ENCODE data around the gene FMNL1.

GRCh38 chr17:45251931-45252330 lies 30.2 kb downstream of the FMNL1 start:
- TF ChIP-seq POLR2AphosphoS5 (IDR thresholded peaks at IDR 0.05; ENCODE audit: low read depth, low read length) (no peak), TCF7L2 (IDR thresholded peaks at IDR 0.05; ENCODE audit: low read depth, low read length) (no peak), SIN3A (IDR thresholded peaks at IDR 0.05; ENCODE audit: borderline replicate concordance, insufficient read depth, low read depth, low read length) (no peak)
- TF ChIP-seq, protein P1, sequence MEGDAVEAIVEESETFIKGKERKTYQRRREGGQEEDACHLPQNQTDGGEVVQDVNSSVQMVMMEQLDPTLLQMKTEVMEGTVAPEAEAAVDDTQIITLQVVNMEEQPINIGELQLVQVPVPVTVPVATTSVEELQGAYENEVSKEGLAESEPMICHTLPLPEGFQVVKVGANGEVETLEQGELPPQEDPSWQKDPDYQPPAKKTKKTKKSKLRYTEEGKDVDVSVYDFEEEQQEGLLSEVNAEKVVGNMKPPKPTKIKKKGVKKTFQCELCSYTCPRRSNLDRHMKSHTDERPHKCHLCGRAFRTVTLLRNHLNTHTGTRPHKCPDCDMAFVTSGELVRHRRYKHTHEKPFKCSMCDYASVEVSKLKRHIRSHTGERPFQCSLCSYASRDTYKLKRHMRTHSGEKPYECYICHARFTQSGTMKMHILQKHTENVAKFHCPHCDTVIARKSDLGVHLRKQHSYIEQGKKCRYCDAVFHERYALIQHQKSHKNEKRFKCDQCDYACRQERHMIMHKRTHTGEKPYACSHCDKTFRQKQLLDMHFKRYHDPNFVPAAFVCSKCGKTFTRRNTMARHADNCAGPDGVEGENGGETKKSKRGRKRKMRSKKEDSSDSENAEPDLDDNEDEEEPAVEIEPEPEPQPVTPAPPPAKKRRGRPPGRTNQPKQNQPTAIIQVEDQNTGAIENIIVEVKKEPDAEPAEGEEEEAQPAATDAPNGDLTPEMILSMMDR (IDR thresholded peaks at IDR 0.05), result no peak
- TF ChIP-seq, protein P2, sequence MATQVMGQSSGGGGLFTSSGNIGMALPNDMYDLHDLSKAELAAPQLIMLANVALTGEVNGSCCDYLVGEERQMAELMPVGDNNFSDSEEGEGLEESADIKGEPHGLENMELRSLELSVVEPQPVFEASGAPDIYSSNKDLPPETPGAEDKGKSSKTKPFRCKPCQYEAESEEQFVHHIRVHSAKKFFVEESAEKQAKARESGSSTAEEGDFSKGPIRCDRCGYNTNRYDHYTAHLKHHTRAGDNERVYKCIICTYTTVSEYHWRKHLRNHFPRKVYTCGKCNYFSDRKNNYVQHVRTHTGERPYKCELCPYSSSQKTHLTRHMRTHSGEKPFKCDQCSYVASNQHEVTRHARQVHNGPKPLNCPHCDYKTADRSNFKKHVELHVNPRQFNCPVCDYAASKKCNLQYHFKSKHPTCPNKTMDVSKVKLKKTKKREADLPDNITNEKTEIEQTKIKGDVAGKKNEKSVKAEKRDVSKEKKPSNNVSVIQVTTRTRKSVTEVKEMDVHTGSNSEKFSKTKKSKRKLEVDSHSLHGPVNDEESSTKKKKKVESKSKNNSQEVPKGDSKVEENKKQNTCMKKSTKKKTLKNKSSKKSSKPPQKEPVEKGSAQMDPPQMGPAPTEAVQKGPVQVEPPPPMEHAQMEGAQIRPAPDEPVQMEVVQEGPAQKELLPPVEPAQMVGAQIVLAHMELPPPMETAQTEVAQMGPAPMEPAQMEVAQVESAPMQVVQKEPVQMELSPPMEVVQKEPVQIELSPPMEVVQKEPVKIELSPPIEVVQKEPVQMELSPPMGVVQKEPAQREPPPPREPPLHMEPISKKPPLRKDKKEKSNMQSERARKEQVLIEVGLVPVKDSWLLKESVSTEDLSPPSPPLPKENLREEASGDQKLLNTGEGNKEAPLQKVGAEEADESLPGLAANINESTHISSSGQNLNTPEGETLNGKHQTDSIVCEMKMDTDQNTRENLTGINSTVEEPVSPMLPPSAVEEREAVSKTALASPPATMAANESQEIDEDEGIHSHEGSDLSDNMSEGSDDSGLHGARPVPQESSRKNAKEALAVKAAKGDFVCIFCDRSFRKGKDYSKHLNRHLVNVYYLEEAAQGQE (IDR thresholded peaks at IDR 0.05; ENCODE audit: insufficient read depth in 1 of 2, low read depth in 2 of 2, low read length in 1 of 2), result no peak
